ENCODE measurements around the gene CCR5. TPM values are rescaled to one million over a fixed set of nuclear protein-coding genes. Genes with fewer than 3 reads are reported as not detected.
"Not testable (repeated sequence)": the region's sequence is repeated elsewhere in the genome, so short reads cannot be mapped to it uniquely, and the experiment has no call there.

Gene CCR5
- total RNA-seq, 2 donors from 2014 or later = not detected

- Histone ChIP-seq H3K4me1 (ENCODE audit: control insufficient read depth, insufficient read depth, low read length) (no peaks in the 10 kb centered on the region), H3K27ac (ENCODE audit: low read depth, low read length) (no peak overlapping the region), H3K9me3 (ENCODE audit: control insufficient read depth, low read length) (peaks cover 4% of the 10 kb centered on the region), H3K9ac (ENCODE audit: extremely low read depth, low read length, poor library complexity, severe bottlenecking) (no peak overlapping the region), H3K27me3 (ENCODE audit: control insufficient read depth, insufficient read depth, low read length, poor library complexity, severe bottlenecking) (no peaks in the 10 kb centered on the region), H3K4me3 (ENCODE audit: low read length) (no peak overlapping the region), H3K36me3 (ENCODE audit: control insufficient read depth, insufficient read depth, low read length) (no peaks in the 10 kb centered on the region)
- no peaks in the 10 kb centered on the region for H3K4me1 Mint-ChIP-seq
- DNase-seq = no peak
- no peak overlapping the region for H3K4me3 Mint-ChIP-seq
- WGBS, 2 experiments (ENCODE audit: insufficient coverage in 1 of 2, insufficient read length in 1 of 2) = 88 to 92% methylated on average over 5 of the region's 5 CpGs
- peaks cover 5% of the 10 kb centered on the region for H3K9me3 Mint-ChIP-seq
- H3K27me3 Mint-ChIP-seq (ENCODE audit: insufficient read depth) = no peaks in the 10 kb centered on the region
- no peak overlapping the region for H3K27ac Mint-ChIP-seq
- H3K36me3 Mint-ChIP-seq (ENCODE audit: low read depth) = no peaks in the 10 kb centered on the region
- TF ChIP-seq CTCF (conservative IDR thresholded peaks at IDR 0.05) = no peak
Measured at GRCh38 chr3:46400846-46401245, 30.1 kb downstream of the CCR5 start.

GRCh38 chr3:46401579-46401978, 30.8 kb downstream of the CCR5 start:
- 96% methylated on average over 2 of the region's 2 CpGs; no CpG with 5 or more reads in 1 of the 2 experiments for WGBS, 2 experiments (ENCODE audit: insufficient coverage in 1 of 2, insufficient read length in 1 of 2)
- H3K4me1 Mint-ChIP-seq = no peaks in the 10 kb centered on the region
- Histone ChIP-seq H3K27ac (ENCODE audit: low read depth, low read length) (no peak overlapping the region), H3K9ac (ENCODE audit: extremely low read depth, low read length, poor library complexity, severe bottlenecking) (no peak overlapping the region), H3K36me3 (ENCODE audit: control insufficient read depth, insufficient read depth, low read length) (no peaks in the 10 kb centered on the region), H3K27me3 (ENCODE audit: control insufficient read depth, insufficient read depth, low read length, poor library complexity, severe bottlenecking) (no peaks in the 10 kb centered on the region), H3K4me1 (ENCODE audit: control insufficient read depth, insufficient read depth, low read length) (no peaks in the 10 kb centered on the region), H3K9me3 (ENCODE audit: control insufficient read depth, low read length) (peaks cover 4% of the 10 kb centered on the region), H3K4me3 (ENCODE audit: low read length) (no peak overlapping the region)
- DNase-seq = no peak
- peaks cover 5% of the 10 kb centered on the region for H3K9me3 Mint-ChIP-seq
- no peak overlapping the region for H3K4me3 Mint-ChIP-seq
- H3K27me3 Mint-ChIP-seq (ENCODE audit: insufficient read depth) = no peaks in the 10 kb centered on the region
- no peak overlapping the region for H3K27ac Mint-ChIP-seq
- no peak for TF ChIP-seq CTCF (conservative IDR thresholded peaks at IDR 0.05)
- no peaks in the 10 kb centered on the region for H3K36me3 Mint-ChIP-seq (ENCODE audit: low read depth)

GRCh38 chr3:46402902-46403301, 32.2 kb downstream of the CCR5 start:
- H3K9ac ChIP-seq (ENCODE audit: extremely low read depth, low read length, poor library complexity, severe bottlenecking); H3K4me1 ChIP-seq (ENCODE audit: control insufficient read depth, insufficient read depth, low read length); H3K36me3 ChIP-seq (ENCODE audit: control insufficient read depth, insufficient read depth, low read length); H3K4me3 ChIP-seq (ENCODE audit: low read length); H3K27ac ChIP-seq (ENCODE audit: low read depth, low read length); H3K27me3 ChIP-seq (ENCODE audit: control insufficient read depth, insufficient read depth, low read length, poor library complexity, severe bottlenecking); H3K36me3 Mint-ChIP-seq (ENCODE audit: low read depth); H3K27me3 Mint-ChIP-seq (ENCODE audit: insufficient read depth); DNase-seq; H3K27ac Mint-ChIP-seq; H3K9me3 ChIP-seq (ENCODE audit: control insufficient read depth, low read length); H3K4me3 Mint-ChIP-seq; H3K9me3 Mint-ChIP-seq; H3K4me1 Mint-ChIP-seq: not testable (repeated sequence)
- 92 to 100% methylated on average over 1 to 4 of the region's 4 CpGs for WGBS, 2 experiments (ENCODE audit: insufficient coverage in 1 of 2, insufficient read length in 1 of 2)

Data from endodermal cell (in vitro differentiated cells).